ENCODE measurements around the gene SEC14L6.

The SEC14L6 gene

GRCh38 chr22:30507670-30508069 lies 38.9 kb downstream of the SEC14L6 start:
- no peak for DNase-seq (ENCODE audit: low read depth)
- no peak overlapping the region for H3K4me3 ChIP-seq (ENCODE audit: low read depth, low read length)

DNA sequence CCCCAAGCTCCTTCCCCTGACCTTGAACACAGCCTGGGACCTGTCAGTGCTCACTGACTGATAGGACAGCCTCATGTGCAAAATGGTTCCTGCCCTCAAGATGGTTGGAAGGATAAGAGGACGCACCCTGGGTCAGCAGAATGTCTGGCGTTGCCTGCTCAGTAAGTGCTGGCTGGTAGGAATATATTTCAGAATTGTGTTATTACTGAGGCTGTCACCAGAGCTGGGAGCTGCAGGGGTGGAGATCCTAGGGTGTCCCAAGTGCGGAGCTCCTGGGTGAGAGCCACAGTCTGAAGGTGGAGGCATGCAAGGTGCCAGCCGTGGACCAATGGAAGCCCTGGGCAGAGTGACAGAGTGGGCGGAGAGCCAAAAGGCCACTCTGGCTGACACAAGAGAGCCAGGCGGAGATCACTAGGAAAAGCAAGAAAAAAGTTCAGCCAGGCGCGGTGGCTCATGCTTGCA lies 40.0 kb downstream of the SEC14L6 start:
- no peak for DNase-seq (ENCODE audit: low read depth)
- no peak overlapping the region for H3K4me3 ChIP-seq (ENCODE audit: low read depth, low read length)

- no peak overlapping the region for H3K4me3 ChIP-seq (ENCODE audit: low read depth, low read length)
- DNase-seq (ENCODE audit: low read depth) = no peak
These were observed 43.0 kb downstream of the SEC14L6 start for GRCh38 chr22:30503551-30503950.

DNA sequence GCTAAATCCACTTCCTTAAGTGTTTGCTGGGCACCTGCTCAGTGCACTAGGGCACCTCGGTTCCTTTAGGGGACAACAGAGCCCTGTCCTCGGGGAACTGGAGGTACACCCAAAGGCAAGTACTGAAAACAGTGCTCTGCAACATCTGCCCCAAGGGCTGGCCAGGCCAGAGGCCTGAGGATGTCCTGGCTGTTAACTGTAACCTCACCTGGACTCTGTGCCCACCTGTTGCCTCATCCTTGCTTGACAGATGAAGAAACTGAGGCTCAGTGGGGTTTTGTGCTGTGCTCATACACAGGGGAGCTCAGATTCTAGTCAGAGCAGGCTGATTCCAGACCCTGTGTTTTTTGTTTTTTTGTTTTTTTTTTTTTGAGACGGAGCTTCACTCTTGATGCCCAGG lies 43.6 kb downstream of the SEC14L6 start:
- no peak overlapping the region for H3K4me3 ChIP-seq (ENCODE audit: low read depth, low read length)
- DNase-seq (ENCODE audit: low read depth) = no peak

DNA sequence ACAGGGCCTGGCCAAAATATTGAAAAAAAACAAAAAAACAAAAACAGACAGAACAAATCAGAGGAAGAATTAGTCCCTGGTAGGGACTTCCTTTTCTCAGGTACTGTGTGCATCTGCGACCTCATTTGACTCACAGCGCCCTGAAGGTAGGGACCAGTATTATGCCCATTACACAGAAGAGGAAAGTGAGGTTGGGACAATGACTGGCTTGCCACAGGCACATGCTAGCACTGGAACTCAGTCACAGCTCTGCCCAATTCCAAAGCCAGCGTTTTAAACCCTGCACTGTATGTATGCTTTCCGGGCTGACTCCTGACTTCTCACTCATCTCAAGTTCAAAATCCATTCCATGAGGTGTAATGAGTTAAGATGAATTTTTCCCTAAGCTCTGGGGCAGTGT lies 44.4 kb downstream of the SEC14L6 start:
- no peak overlapping the region for H3K4me3 ChIP-seq (ENCODE audit: low read depth, low read length)
- DNase-seq (ENCODE audit: low read depth) = no peak

GRCh38 chr22:30500628-30501027 lies 45.9 kb downstream of the SEC14L6 start:
- DNase-seq (ENCODE audit: low read depth) = no peak
- H3K4me3 ChIP-seq (ENCODE audit: low read depth, low read length) = no peak overlapping the region

GRCh38 chr22:30497466-30498150 lies 48.9 kb downstream of the SEC14L6 start:
- DNase-seq (ENCODE audit: low read depth) = no peak
- H3K4me3 ChIP-seq (ENCODE audit: low read depth, low read length) = no peak overlapping the region

DNA sequence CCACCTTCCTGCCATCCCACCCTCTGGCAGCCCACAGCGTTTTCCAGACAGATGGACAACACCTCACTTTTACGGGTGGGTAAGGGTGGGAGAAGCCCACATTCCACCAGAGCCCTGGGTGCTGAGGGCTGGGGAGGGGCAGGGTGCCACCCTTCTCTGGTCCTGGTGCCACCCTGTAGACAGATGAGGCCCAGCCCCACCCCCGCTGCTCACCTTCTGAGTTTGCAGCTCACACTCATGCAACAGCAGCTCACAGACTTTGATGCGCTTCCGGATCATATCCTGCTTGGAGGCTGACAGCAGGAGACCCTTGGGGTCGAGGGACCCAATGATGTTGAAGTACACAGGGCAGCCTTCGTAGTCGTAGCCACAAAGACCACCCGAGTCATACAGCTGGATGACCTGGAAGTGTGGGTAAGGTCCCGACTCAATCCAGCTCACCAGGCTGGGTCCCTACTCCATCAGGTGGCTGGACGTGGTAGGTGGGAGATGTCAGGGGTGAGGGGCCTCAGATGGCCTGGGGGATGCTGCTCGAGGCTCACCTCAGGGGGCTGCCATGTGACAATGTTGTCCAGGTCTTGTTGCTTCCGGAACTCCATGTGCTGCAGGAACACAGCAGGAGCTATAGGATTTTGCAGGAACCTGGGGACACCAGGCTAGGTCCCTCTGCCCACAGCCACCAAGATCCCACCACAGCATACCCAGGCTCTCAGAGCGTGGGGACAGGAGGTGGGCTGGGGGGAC lies 51.3 kb downstream of the SEC14L6 start:
- no peak for DNase-seq (ENCODE audit: low read depth)
- no peak overlapping the region for H3K4me3 ChIP-seq (ENCODE audit: low read depth, low read length)

DNA sequence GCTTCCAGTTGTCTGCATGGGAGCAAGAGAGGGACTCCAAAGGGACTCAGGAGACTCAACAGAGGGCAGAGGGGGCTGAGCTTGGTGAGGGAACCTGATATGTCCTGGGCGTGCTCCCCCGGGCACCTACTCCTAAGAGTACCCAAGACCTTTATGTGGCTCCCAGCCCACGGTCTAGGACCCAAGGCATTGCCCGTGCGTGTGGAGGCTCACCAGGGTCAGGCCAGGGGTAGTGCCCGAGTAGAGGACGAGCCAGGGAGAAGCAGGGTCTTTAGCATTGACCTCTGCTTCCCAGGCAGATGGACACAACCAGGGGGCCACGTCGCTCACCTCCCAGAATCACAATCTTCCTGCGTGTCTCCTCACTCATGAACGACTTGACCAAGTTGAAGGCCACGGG lies 54.4 kb downstream of the SEC14L6 start:
- no peak overlapping the region for H3K4me3 ChIP-seq (ENCODE audit: low read depth, low read length)
- DNase-seq (ENCODE audit: low read depth) = no peak

DNA sequence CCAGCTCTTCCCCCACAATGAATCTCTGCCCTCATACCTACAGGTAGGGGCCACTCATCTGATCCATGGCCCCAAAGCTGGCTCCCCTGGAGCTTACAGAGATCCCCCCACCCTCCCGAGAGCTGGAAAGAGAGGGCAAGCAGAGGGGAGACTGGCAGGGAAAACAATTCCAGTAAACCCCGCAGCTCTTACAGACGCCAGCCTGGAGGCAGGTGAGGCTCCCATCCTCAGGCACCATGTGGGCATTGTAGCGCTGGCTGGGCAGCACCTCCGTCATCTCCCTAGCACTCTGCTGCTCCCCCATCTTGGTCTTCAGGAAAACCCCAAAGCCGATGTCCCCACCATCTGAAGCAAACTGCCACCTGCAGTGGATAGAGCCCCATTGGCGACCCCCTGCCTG lies 55.2 kb downstream of the SEC14L6 start:
- DNase-seq (ENCODE audit: low read depth) = no peak
- H3K4me3 ChIP-seq (ENCODE audit: low read depth, low read length) = no peak overlapping the region

GRCh38 chr22:30490399-30490798 lies 56.1 kb downstream of the SEC14L6 start:
- no peak overlapping the region for H3K4me3 ChIP-seq (ENCODE audit: low read depth, low read length)
- no peak for DNase-seq (ENCODE audit: low read depth)

- DNase-seq (ENCODE audit: low read depth) = no peak
These were observed 58.4 kb downstream of the SEC14L6 start for GRCh38 chr22:30488121-30488520.

DNA sequence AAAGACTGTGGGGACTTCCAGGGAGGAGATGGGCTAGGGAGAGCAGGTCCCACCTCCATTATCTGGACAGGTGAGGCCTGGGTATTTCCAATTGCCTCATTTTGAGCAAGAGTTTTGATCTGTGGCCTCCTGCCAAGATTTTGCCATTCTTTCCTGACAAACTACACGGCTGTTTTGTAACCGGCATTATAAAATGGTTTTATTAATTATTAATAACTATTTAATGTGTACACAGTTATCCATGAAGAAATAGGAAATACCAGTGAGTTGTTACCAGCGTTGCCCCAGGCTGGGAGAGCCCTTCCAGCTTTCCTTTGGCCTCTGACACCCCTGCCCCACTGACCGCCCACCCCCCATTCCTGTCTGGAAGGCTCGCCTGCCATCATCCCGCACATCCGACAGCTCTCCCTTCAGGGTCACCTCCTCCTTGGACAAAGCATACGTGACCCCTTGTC lies 59.9 kb downstream of the SEC14L6 start:
- DNase-seq (ENCODE audit: low read depth) = no peak

More at GRCh38 chr22:30488121-30488520, 58.4 kb downstream of the SEC14L6 start:
- H3K4me3 ChIP-seq (ENCODE audit: low read depth, low read length) = no peak overlapping the region

DNA sequence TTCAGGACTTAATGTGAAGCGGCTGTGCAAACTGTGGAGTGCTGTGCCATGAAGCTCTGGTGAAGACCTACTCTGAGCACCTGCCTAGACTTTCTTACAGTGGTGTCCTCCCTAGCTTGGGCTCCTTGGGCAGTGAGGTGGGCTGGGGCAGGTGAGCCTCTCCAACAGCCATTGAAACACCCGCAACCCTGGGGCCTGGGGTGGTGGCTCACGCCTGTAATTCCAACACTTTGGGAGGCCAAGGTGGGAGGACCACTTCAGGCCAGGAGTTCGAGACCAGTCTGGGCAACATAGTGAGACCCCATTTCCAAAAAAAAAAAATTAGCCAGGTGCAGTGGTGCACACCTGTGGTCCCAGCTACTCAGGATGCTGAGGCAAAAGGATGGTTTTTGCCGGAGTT lies 60.4 kb downstream of the SEC14L6 start:
- no peak for DNase-seq (ENCODE audit: low read depth)
- H3K4me3 ChIP-seq (ENCODE audit: low read depth, low read length) = no peak overlapping the region

More for the DNA sequence above, 59.9 kb downstream of the SEC14L6 start:
- H3K4me3 ChIP-seq (ENCODE audit: low read depth, low read length) = no peak overlapping the region

- DNase-seq (ENCODE audit: low read depth) = peak; percentile 3
These were observed 61.1 kb downstream of the SEC14L6 start for GRCh38 chr22:30485362-30485988.

GRCh38 chr22:30483169-30483568 lies 63.4 kb downstream of the SEC14L6 start:
- DNase-seq (ENCODE audit: low read depth) = no peak
- H3K4me3 ChIP-seq (ENCODE audit: low read depth, low read length) = no peak overlapping the region

More at GRCh38 chr22:30485362-30485988, 61.1 kb downstream of the SEC14L6 start:
- no peak overlapping the region for H3K4me3 ChIP-seq (ENCODE audit: low read depth, low read length)

GRCh38 chr22:30481711-30482110 lies 64.8 kb downstream of the SEC14L6 start:
- peak; percentile 8 for DNase-seq (ENCODE audit: low read depth)

GRCh38 chr22:30479981-30480380 lies 66.6 kb downstream of the SEC14L6 start:
- DNase-seq (ENCODE audit: low read depth) = no peak
- H3K4me3 ChIP-seq (ENCODE audit: low read depth, low read length) = no peak overlapping the region

More at GRCh38 chr22:30481711-30482110, 64.8 kb downstream of the SEC14L6 start:
- H3K4me3 ChIP-seq (ENCODE audit: low read depth, low read length) = no peak overlapping the region

GRCh38 chr22:30474683-30475424 lies 71.7 kb downstream of the SEC14L6 start:
- DNase-seq (ENCODE audit: low read depth) = no peak
- no peak overlapping the region for H3K4me3 ChIP-seq (ENCODE audit: low read depth, low read length)

DNA sequence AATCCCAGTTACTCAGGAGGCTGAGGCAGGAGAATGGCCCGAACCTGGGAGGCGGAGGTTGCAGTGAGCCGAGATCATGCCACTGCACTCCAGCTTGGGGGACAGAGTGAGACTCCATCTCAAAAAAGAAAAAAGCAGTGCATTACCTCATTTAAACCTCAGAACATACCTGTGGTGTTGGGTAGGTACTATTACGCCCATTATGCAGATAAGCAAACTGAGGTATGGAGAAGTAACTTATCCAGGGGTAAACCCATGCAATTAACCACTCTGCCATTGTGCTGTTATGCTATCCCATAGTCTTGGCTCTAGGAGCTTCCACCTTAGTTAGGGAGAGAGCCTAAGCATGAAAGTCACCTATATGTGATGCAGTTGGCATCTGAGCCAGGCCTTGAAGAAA lies 72.4 kb downstream of the SEC14L6 start:
- DNase-seq (ENCODE audit: low read depth) = no peak

More for the DNA sequence above, 72.4 kb downstream of the SEC14L6 start:
- H3K4me3 ChIP-seq (ENCODE audit: low read depth, low read length) = no peak overlapping the region

Measured in skeletal muscle cell (primary cell).